ENCODE measurements around the gene SLC2A4RG. TPM values are rescaled to one million over a fixed set of nuclear protein-coding genes. Genes with fewer than 3 reads are reported as not detected.

SLC2A4RG gene
- total RNA-seq, 1 donor from 2014 or later: 10.4 TPM

DNA sequence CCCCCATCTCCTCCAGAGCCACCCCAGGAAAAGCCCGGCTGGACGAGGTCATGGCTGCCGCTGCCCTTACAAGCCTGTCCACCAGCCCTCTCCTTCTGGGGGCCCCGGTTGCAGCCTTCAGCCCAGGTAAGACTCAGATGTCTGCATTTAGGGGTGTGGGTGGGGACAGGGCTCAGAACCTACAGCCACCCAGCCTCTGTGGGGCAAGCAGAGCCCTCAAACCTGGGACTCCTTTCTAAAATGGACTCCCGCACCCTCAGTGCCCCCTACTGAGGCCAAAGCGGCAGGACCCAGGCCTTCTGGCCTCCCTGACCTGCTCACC, 1.7 kb downstream of the SLC2A4RG start:
- peak overlapping the region; percentile 86 for H3K27ac ChIP-seq (ENCODE audit: low read depth, low read length)
- H3K4me3 ChIP-seq (ENCODE audit: low read length in 3 of 3): peak overlapping the region; percentile 71 to 77 (median 74)
- H3K9me3 ChIP-seq (ENCODE audit: control insufficient read depth in 3 of 3, low read length in 3 of 3): no peaks in the 10 kb centered on the region
- H3K36me3 ChIP-seq (ENCODE audit: control insufficient read depth in 3 of 3, insufficient read depth in 3 of 3, low read length in 3 of 3): peaks cover 8 to 13% (median 9%) of the 10 kb centered on the region in 3 donors
- H3K9ac ChIP-seq (ENCODE audit: low read depth in 1 of 3, low read length in 3 of 3): peak overlapping the region; percentile 76 to 94 (median 86)
- H3K4me1 ChIP-seq (ENCODE audit: control insufficient read depth in 3 of 3, insufficient read depth in 3 of 3, low read length in 3 of 3): peaks cover 25 to 28% (median 27%) of the 10 kb centered on the region in 3 donors
- no peaks in the 10 kb centered on the region for H3K27me3 ChIP-seq (ENCODE audit: control insufficient read depth in 3 of 3, insufficient read depth in 3 of 3, low read length in 3 of 3)

DNA sequence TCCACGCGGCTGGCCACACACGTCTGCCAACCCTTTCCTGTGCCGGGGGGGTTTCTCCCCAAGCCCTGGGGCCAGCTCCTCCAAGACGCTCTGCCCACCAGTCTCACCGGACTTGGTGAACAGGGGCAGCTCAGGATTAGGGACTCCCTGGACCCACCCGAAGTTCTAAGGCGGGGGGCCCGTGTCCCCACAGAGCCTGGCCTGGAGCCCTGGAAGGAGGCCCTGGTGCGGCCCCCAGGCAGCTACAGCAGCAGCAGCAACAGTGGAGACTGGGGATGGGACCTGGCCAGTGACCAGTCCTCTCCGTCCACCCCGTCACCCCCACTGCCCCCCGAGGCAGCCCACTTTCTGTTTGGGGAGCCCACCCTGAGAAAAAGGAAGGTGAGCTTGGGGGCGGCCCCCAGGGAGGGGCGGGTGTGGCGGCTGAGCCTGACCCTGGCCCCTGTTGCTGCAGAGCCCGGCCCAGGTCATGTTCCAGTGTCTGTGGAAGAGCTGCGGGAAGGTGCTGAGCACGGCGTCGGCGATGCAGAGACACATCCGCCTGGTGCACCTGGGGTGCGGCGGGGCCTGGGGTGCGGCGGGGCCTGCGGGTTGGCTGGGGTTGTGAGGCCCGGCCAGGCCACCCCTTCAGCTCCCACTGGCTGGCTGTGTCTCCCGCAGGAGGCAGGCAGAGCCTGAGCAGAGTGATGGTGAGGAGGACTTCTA, 2.3 kb downstream of the SLC2A4RG start:
- Histone ChIP-seq H3K4me3 (ENCODE audit: low read length in 3 of 3) (peak overlapping the region; percentile 71 to 77 (median 74)), H3K27ac (ENCODE audit: low read depth, low read length) (peak overlapping the region; percentile 86)

DNA sequence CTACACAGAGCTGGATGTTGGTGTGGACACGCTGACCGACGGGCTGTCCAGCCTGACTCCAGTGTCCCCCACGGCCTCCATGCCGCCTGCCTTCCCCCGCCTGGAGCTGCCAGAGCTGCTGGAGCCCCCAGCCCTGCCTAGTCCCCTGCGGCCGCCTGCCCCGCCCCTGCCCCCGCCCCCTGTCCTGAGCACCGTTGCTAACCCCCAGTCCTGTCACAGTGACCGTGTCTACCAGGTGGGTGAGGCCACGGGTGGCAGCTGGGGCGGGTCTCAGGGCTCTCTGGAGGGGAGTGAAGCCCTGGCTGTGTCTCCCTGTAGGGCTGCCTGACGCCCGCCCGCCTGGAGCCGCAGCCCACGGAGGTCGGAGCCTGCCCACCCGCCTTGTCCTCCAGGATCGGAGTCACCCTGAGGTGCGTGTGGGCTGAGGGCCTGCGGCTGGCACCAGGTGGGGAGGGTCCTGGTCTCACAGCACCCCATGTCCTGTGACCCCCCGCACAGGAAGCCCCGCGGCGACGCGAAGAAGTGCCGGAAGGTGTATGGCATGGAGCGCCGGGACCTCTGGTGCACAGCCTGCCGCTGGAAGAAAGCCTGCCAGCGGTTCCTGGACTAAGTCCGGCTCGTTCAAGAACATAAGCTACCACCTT, 2.9 kb downstream of the SLC2A4RG start:
- Histone ChIP-seq H3K4me1 (ENCODE audit: control insufficient read depth in 3 of 3, insufficient read depth in 3 of 3, low read length in 3 of 3) (peaks cover 25 to 27% (median 26%) of the 10 kb centered on the region in 3 donors), H3K27ac (ENCODE audit: low read depth, low read length) (no peak overlapping the region), H3K9me3 (ENCODE audit: control insufficient read depth in 3 of 3, low read length in 3 of 3) (no peaks in the 10 kb centered on the region), H3K36me3 (ENCODE audit: control insufficient read depth in 3 of 3, insufficient read depth in 3 of 3, low read length in 3 of 3) (peaks cover 8 to 13% (median 9%) of the 10 kb centered on the region in 3 donors), H3K27me3 (ENCODE audit: control insufficient read depth in 3 of 3, insufficient read depth in 3 of 3, low read length in 3 of 3) (no peaks in the 10 kb centered on the region), H3K9ac (ENCODE audit: low read depth in 1 of 3, low read length in 3 of 3) (no peak overlapping the region), H3K4me3 (ENCODE audit: low read length in 3 of 3) (no peak overlapping the region)

More for the DNA sequence above, 2.3 kb downstream of the SLC2A4RG start:
- Histone ChIP-seq H3K9me3 (ENCODE audit: control insufficient read depth in 3 of 3, low read length in 3 of 3) (no peaks in the 10 kb centered on the region), H3K4me1 (ENCODE audit: control insufficient read depth in 3 of 3, insufficient read depth in 3 of 3, low read length in 3 of 3) (peaks cover 25 to 28% (median 27%) of the 10 kb centered on the region in 3 donors), H3K27me3 (ENCODE audit: control insufficient read depth in 3 of 3, insufficient read depth in 3 of 3, low read length in 3 of 3) (no peaks in the 10 kb centered on the region), H3K36me3 (ENCODE audit: control insufficient read depth in 3 of 3, insufficient read depth in 3 of 3, low read length in 3 of 3) (peaks cover 8 to 13% (median 9%) of the 10 kb centered on the region in 3 donors), H3K9ac (ENCODE audit: low read depth in 1 of 3, low read length in 3 of 3) (peak overlapping the region; percentile 76 to 94 (median 86))

DNA sequence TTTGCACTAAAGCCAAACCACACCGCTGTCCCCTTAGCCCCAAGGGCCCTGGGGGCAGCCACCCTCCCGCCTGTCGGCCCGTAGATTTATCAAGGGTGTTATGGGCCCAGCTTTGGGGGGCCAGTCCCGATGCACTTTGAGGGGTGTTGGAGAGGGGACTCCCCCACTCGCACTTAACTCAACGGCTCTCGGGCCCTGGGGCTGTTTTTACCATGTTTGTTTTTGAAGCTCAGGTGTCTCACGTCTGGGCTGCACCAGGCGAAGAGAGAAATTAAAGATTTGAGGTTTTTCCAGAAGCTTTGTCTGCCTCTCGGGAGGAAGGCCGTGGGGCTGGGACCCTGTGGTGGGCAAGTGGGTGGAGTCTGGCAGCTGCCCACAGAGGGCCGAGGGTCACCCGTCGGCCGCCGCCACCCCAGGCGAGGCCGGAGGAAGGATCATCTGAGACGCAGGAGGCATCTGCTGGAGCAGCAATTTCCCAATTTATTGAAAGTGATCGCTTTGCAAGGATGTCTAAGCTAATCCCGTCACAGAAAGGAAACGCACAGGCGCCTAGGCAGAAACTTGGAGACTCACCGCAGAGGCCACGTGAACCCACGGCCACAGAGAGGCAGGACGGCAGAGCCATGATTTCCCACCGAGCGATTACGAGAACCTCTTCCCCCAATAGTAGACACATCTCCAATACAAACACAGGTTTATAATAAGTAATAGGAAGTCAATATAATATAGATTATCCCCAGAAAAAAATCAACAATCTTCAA, 3.8 kb downstream of the SLC2A4RG start:
- no peak overlapping the region for H3K4me3 ChIP-seq (ENCODE audit: low read length in 3 of 3)
- H3K27me3 ChIP-seq (ENCODE audit: control insufficient read depth in 3 of 3, insufficient read depth in 3 of 3, low read length in 3 of 3): no peaks in the 10 kb centered on the region
- H3K4me1 ChIP-seq (ENCODE audit: control insufficient read depth in 3 of 3, insufficient read depth in 3 of 3, low read length in 3 of 3): peaks cover 21 to 22% (median 22%) of the 10 kb centered on the region in 3 donors
- H3K9me3 ChIP-seq (ENCODE audit: control insufficient read depth in 3 of 3, low read length in 3 of 3): no peaks in the 10 kb centered on the region
- no peak overlapping the region for H3K27ac ChIP-seq (ENCODE audit: low read depth, low read length)
- H3K9ac ChIP-seq (ENCODE audit: low read depth in 1 of 3, low read length in 3 of 3): no peak overlapping the region
- peaks cover 8 to 13% (median 9%) of the 10 kb centered on the region in 3 donors for H3K36me3 ChIP-seq (ENCODE audit: control insufficient read depth in 3 of 3, insufficient read depth in 3 of 3, low read length in 3 of 3)

DNA sequence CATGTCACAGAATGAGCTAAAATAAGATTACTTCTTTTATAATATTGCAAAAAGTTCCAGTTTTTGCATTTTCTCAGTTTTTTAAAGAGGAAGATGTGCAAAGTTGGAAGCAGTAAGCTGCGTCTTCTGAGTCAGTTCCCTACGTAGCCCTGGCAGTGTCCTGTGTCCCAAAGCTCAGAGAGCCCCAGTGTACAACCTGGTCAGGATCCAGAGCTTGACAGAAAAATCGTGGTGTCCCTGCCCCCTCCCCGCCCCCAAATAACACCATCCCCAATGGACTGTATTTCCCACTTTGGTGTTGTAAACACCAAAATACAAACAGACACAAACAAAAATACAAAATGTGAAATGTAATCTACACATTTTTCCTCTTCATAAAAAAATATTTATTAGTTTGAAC, 4.6 kb downstream of the SLC2A4RG start:
- H3K4me3 ChIP-seq (ENCODE audit: low read length in 3 of 3): no peak overlapping the region
- H3K4me1 ChIP-seq (ENCODE audit: control insufficient read depth in 3 of 3, insufficient read depth in 3 of 3, low read length in 3 of 3): peaks cover 16 to 19% (median 18%) of the 10 kb centered on the region in 3 donors
- H3K9me3 ChIP-seq (ENCODE audit: control insufficient read depth in 3 of 3, low read length in 3 of 3): no peaks in the 10 kb centered on the region
- peaks cover 8 to 13% (median 9%) of the 10 kb centered on the region in 3 donors for H3K36me3 ChIP-seq (ENCODE audit: control insufficient read depth in 3 of 3, insufficient read depth in 3 of 3, low read length in 3 of 3)
- H3K27me3 ChIP-seq (ENCODE audit: control insufficient read depth in 3 of 3, insufficient read depth in 3 of 3, low read length in 3 of 3): no peaks in the 10 kb centered on the region
- no peak overlapping the region for H3K27ac ChIP-seq (ENCODE audit: low read depth, low read length)
- H3K9ac ChIP-seq (ENCODE audit: low read depth in 1 of 3, low read length in 3 of 3): no peak overlapping the region

DNA sequence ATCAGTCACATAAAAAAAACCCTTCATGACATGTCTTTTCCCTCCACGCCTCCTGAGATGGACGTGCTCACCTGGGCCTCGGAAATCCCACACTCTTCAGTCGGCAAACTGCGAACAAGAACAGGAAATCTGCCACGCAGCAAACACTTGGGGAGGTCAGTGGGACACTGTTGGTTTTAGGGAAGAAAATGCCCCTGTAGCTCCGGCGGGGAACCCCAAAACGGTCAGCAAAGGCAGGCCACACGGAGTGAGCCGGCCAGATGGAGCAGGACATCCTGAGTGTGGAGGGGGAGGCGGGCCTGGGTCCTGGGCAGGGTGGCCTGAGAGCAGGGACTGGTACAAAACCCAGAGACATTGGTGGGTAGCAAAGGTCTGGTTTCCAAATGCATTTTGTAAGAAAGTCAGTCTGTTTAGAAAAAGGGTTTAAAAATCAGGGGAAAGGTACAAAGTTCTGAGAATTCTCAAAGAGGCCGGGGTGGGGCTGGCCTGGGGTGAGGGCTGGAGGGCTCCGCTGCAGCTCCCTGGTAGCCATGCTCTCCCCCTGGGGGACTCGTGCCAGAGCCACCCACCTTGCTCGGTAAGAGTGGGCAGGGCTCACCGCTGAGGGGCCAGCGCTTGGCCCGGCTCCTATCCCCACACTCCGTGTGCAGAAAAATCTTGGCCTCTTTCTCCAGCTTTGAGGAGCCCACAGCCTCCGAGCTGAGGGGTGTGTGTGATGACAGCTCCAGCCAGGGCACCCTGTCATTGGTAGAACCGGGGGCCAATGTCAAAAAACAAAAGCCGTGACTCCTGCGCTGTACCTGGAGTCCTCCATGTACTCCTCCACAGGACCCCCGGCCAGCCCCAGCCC, 5.2 kb downstream of the SLC2A4RG start:
- no peak overlapping the region for H3K9ac ChIP-seq (ENCODE audit: low read depth in 1 of 3, low read length in 3 of 3)
- H3K27ac ChIP-seq (ENCODE audit: low read depth, low read length): no peak overlapping the region
- peaks cover 8 to 15% (median 9%) of the 10 kb centered on the region in 3 donors for H3K36me3 ChIP-seq (ENCODE audit: control insufficient read depth in 3 of 3, insufficient read depth in 3 of 3, low read length in 3 of 3)
- no peaks in the 10 kb centered on the region for H3K9me3 ChIP-seq (ENCODE audit: control insufficient read depth in 3 of 3, low read length in 3 of 3)
- peaks cover 16 to 19% (median 18%) of the 10 kb centered on the region in 3 donors for H3K4me1 ChIP-seq (ENCODE audit: control insufficient read depth in 3 of 3, insufficient read depth in 3 of 3, low read length in 3 of 3)
- no peak overlapping the region for H3K4me3 ChIP-seq (ENCODE audit: low read length in 3 of 3)
- H3K27me3 ChIP-seq (ENCODE audit: control insufficient read depth in 3 of 3, insufficient read depth in 3 of 3, low read length in 3 of 3): no peaks in the 10 kb centered on the region

DNA sequence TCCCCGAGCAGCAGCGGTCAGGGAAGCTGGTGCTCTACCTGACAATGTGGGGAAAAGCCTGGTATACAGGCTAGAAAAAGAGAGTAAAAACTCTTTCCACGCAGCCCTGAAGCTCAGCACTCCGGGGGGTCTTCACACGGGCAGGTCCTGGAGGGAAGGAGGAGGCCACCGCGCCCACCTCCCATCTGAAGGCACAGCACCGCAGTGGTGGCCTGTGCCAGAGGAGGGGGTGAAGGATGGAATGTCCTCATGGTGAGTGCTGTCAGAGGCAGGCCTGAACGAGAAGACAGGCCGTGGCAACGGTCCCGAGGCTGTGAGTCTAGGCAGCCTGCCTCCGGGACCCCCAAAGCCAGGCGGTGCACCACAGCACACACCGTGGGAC, 5.8 kb downstream of the SLC2A4RG start:
- Histone ChIP-seq H3K9me3 (ENCODE audit: control insufficient read depth in 3 of 3, low read length in 3 of 3) (no peaks in the 10 kb centered on the region), H3K9ac (ENCODE audit: low read depth in 1 of 3, low read length in 3 of 3) (no peak overlapping the region), H3K27ac (ENCODE audit: low read depth, low read length) (no peak overlapping the region), H3K27me3 (ENCODE audit: control insufficient read depth in 3 of 3, insufficient read depth in 3 of 3, low read length in 3 of 3) (no peaks in the 10 kb centered on the region), H3K4me1 (ENCODE audit: control insufficient read depth in 3 of 3, insufficient read depth in 3 of 3, low read length in 3 of 3) (peaks cover 15 to 18% (median 18%) of the 10 kb centered on the region in 3 donors), H3K36me3 (ENCODE audit: control insufficient read depth in 3 of 3, insufficient read depth in 3 of 3, low read length in 3 of 3) (peaks cover 8 to 15% (median 9%) of the 10 kb centered on the region in 3 donors), H3K4me3 (ENCODE audit: low read length in 3 of 3) (no peak overlapping the region)

DNA sequence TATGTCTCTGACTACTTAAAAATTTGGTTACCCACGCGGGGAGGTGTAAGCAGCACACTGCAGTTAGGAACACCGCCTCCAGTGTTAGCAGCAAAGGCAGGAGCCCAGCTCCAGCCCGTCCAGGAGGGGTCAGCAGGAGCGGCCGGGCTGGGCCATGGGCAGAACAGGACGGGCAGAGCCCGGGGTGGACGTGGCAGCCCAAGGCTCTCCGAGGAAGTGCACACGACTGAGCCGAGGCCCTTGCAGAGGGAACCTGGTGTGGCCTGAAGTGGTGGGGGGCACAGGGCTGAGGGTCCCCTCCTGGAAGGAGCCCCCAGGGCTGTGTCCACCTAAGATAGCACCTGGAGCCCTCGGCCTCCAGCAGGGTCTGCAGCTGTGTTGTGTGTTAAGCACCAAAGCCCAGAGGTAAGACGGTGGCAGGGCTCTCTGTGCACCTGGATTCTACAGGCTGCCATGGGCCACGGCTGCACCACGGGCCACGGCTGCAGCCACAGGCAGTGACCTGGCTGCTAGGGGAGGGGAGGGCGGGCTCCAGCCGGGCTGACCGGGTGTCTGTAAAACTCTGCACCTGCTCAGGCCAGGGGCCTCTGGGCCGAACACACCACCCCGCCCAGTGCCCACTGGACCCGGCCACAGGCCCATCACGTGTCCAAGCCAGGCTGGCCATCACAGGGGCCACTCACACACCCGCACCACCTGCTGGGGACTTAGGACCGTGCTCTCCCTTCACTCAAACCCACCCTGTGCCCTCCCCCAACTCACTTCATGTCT, 6.6 kb downstream of the SLC2A4RG start:
- H3K27me3 ChIP-seq (ENCODE audit: control insufficient read depth in 3 of 3, insufficient read depth in 3 of 3, low read length in 3 of 3): no peaks in the 10 kb centered on the region
- no peaks in the 10 kb centered on the region for H3K9me3 ChIP-seq (ENCODE audit: control insufficient read depth in 3 of 3, low read length in 3 of 3)
- H3K9ac ChIP-seq (ENCODE audit: low read depth in 1 of 3, low read length in 3 of 3): no peak overlapping the region
- H3K4me1 ChIP-seq (ENCODE audit: control insufficient read depth in 3 of 3, insufficient read depth in 3 of 3, low read length in 3 of 3): peaks cover 8 to 11% (median 11%) of the 10 kb centered on the region in 3 donors
- peaks cover 8 to 15% (median 9%) of the 10 kb centered on the region in 3 donors for H3K36me3 ChIP-seq (ENCODE audit: control insufficient read depth in 3 of 3, insufficient read depth in 3 of 3, low read length in 3 of 3)
- no peak overlapping the region for H3K27ac ChIP-seq (ENCODE audit: low read depth, low read length)
- H3K4me3 ChIP-seq (ENCODE audit: low read length in 3 of 3): no peak overlapping the region

Measured in skeletal muscle tissue (tissue), 4 donors.